Measurements from ENCODE around the gene SNTA1. TPM values are rescaled to one million over a fixed set of nuclear protein-coding genes. Genes with fewer than 3 reads are reported as not detected.

SNTA1 gene
- total RNA-seq, 1 experiment from 2014 or later: 9.9 TPM

GRCh38 chr20:33474963-33475362, 31.4 kb upstream of the SNTA1 start:
- Histone ChIP-seq H4K8ac (replicated peaks; ENCODE audit: insufficient read length, low read depth, low read length) (no peak overlapping the region), H4K91ac (ENCODE audit: insufficient read length, low read depth, low read length) (no peak overlapping the region), H3K9me3 (ENCODE audit: control insufficient read depth, low read depth, low read length) (no peaks in the 10 kb centered on the region), H3K4ac (ENCODE audit: low read depth, low read length) (no peak overlapping the region), H3K79me2 (ENCODE audit: insufficient read depth, low read length) (no peaks in the 10 kb centered on the region), H2BK12ac (ENCODE audit: insufficient read length, low read depth, low read length) (no peak overlapping the region), H2BK120ac (ENCODE audit: low read depth, low read length, poor library complexity, severe bottlenecking) (no peak overlapping the region), H3K14ac (ENCODE audit: insufficient read depth, low read length) (no peak overlapping the region), H2BK15ac (ENCODE audit: low read depth, low read length) (no peak overlapping the region), H3K4me1 (ENCODE audit: insufficient read depth, low read length) (no peaks in the 10 kb centered on the region; the same call in 1 of the 2 replicates), H4K5ac (ENCODE audit: insufficient read length, low read depth, low read length) (no peak overlapping the region), H2BK20ac (ENCODE audit: low read depth, low read length, poor library complexity, severe bottlenecking) (no peak overlapping the region), H3K56ac (ENCODE audit: insufficient read length, low read depth, low read length) (no peak overlapping the region), H4K20me1 (ENCODE audit: control insufficient read depth, insufficient read depth, insufficient read length) (no peaks in the 10 kb centered on the region), H2AK5ac (ENCODE audit: insufficient read length, low read length) (no peak overlapping the region), H3K27ac (ENCODE audit: insufficient read length, low read depth, low read length) (no peak overlapping the region), H3K23ac (ENCODE audit: insufficient read length, low read depth, low read length) (no peak overlapping the region), H3K9ac (ENCODE audit: extremely low read depth, insufficient read length, low read length) (no peak overlapping the region), H2AFZ (ENCODE audit: low read length) (no peak overlapping the region), H3K23me2 (ENCODE audit: insufficient read length, low read depth, low read length, poor library complexity, severe bottlenecking) (no peaks in the 10 kb centered on the region), H3K4me2 (ENCODE audit: insufficient read depth, insufficient read length, low read length) (no peak overlapping the region), H3K27me3 (ENCODE audit: insufficient read depth, low read length) (no peaks in the 10 kb centered on the region), H3K18ac (ENCODE audit: insufficient read length, low read depth, low read length) (no peak overlapping the region), H3K79me1 (ENCODE audit: insufficient read depth, low read depth, low read length, poor library complexity, severe bottlenecking) (no peaks in the 10 kb centered on the region), H3T11ph (ENCODE audit: low read length) (no peak overlapping the region), H2BK5ac (ENCODE audit: insufficient read length, low read length) (no peak overlapping the region)
- Mint-ChIP-seq H3K27ac (peak overlapping the region in 1 of 3 experiments; percentile 20; a peak in 1 of 7 replicates), H3K36me3 (ENCODE audit: insufficient read depth in 1 of 3, low read depth in 3 of 3) (no peaks in the 10 kb centered on the region; a peak in 1 of 7 replicates), H3K9me3 (no peaks in the 10 kb centered on the region), H3K4me3 (no peak overlapping the region), H3K27me3 (ENCODE audit: low read depth) (peaks cover 2% of the 10 kb centered on the region; the same call in 1 of the 2 replicates), H3K4me1 (peaks cover 42 to 46% of the 10 kb centered on the region in 2 experiments)
- no peak for TF ChIP-seq CTCF (conservative IDR thresholded peaks at IDR 0.05)
- no peak for DNase-seq
- WGBS (ENCODE audit: extremely low coverage, insufficient read length, low lambda C conversion rate): no CpG with 5 or more reads among the region's 11 CpGs

Data from H9 (cell line).